OCI-LY7 (cell line): ENCODE results near the gene ENTPD1.
"Not testable (repeated sequence)": the region's sequence is repeated elsewhere in the genome, so short reads cannot be mapped to it uniquely, and the experiment has no call there.

Source experiments
- EZH2phosphoT487 ChIP-seq: fragments of 200-600 bp; sonication (generic); IDR thresholded peaks from 2 replicates; pipeline ENCODE4 v1.6.1; 2018; ENCODE audit warnings: low read depth, borderline replicate concordance, mild to moderate bottlenecking, mixed run types, antibody characterized with exemption, low read length, moderate library complexity, mixed read lengths
- TF ChIP-seq, protein P1 (sequence below): fragments of 200-600 bp; sonication (generic); conservative IDR thresholded peaks from 2 replicates; pipeline ENCODE4 v1.5.1; 2014; ENCODE audit warnings: mild to moderate bottlenecking, antibody characterized with exemption, low read length, moderate library complexity, mixed read lengths

DNA sequence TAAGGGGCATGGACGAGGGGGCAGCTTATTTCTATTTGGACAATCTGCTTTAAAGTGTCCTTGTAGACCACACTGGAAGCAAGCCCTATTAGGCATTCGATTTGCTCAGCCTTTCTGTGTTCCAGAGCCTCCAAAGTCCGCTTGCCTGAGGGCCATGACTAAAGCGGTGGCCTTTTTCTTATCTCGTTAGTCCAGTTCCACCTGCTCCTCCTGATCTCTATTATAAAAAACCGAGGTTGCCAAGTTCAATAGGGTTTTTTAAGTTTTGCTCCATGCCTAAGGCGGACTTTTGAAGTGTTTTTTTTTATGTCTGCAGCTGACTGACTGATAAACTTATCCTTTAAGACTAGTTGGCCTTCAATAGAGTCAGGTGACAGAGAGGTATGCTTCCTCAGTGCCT is 35.2 kb upstream of the ENTPD1 start:
- TF ChIP-seq, protein P1, sequence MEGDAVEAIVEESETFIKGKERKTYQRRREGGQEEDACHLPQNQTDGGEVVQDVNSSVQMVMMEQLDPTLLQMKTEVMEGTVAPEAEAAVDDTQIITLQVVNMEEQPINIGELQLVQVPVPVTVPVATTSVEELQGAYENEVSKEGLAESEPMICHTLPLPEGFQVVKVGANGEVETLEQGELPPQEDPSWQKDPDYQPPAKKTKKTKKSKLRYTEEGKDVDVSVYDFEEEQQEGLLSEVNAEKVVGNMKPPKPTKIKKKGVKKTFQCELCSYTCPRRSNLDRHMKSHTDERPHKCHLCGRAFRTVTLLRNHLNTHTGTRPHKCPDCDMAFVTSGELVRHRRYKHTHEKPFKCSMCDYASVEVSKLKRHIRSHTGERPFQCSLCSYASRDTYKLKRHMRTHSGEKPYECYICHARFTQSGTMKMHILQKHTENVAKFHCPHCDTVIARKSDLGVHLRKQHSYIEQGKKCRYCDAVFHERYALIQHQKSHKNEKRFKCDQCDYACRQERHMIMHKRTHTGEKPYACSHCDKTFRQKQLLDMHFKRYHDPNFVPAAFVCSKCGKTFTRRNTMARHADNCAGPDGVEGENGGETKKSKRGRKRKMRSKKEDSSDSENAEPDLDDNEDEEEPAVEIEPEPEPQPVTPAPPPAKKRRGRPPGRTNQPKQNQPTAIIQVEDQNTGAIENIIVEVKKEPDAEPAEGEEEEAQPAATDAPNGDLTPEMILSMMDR = not testable (repeated sequence)
- TF ChIP-seq EZH2phosphoT487 = not testable (repeated sequence)
